Measurements from ENCODE around the gene KCNJ4.

KCNJ4 gene

DNA sequence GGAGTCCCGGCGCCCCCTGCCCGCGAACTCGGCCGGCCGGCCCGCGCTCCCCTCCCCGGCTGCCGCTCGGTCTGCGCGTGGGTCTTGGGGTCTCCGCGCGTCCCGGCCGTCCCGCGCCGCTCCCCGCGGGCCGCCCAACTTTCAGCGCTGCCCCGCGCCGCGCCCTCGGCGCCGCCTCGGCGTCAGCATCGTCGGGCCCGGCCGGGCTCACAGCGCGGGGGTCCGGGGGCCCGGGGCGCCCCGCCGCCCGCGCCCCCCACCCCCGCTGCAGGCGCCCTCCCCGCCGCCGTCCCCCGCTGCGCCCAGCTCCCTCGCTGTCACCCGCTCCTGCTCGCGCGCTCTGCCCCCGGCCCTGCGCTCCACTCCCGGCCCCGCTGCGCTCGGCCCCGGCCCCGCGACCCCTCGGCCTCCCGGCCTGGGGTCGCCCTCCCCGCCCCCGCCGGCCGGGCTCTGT, at the start of gene KCNJ4:
Gene KCNJ4, minus strand, starts transcription at position 124 of the 454 bp plus-strand sequence. CDS start 27,067 bp downstream, outside the sequence.
- Histone ChIP-seq H3K9ac (ENCODE audit: low read length) (peak within 1 kb of the TSS; percentile 27), H3K36me3 (ENCODE audit: control insufficient read depth, insufficient read depth, low read length) (no peaks in the 10 kb centered on the region), H3K9me3 (ENCODE audit: control insufficient read depth, insufficient read depth, low read depth, low read length) (no peaks in the 10 kb centered on the region), H3K4me3 (ENCODE audit: low read depth, low read length) (peak within 1 kb of the TSS; percentile 59), H3K27ac (ENCODE audit: low read depth, low read length) (no peak within 1 kb of the TSS), H3K4me1 (ENCODE audit: control insufficient read depth, insufficient read depth, low read length) (peaks cover 26% of the 10 kb centered on the region), H3K27me3 (ENCODE audit: control insufficient read depth, insufficient read depth, low read length) (peaks cover 86% of the 10 kb centered on the region)

DNA sequence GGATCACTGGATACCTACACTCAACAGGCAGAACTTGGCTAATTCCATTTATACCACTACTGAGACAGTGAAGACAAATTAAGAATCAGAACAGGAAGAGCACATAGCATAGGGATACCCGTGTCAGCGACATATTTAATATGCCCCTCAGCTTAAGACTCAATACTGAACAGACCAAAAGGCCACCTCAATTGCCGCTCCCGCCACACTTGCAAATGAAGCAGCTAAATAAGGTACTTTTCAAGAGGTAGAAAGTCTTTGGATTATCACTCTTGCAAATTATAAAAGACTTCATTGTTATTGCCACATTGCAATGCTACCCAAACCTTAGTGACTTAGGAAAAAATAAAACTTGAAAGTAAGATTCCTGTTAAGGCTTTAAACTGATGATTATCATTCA, 48.0 kb upstream of the KCNJ4 start:
- H3K9ac ChIP-seq (ENCODE audit: low read length), result no peak overlapping the region
- no peaks in the 10 kb centered on the region for H3K27me3 ChIP-seq (ENCODE audit: control insufficient read depth, insufficient read depth, low read length)
- H3K4me1 ChIP-seq (ENCODE audit: control insufficient read depth, insufficient read depth, low read length), result peaks cover 24% of the 10 kb centered on the region
- H3K4me3 ChIP-seq (ENCODE audit: low read depth, low read length), result peak overlapping the region; percentile 94
- H3K27ac ChIP-seq (ENCODE audit: low read depth, low read length), result 0 out of 2 replicates have a peak overlapping the region, but pooled peaks have one; percentile 38
- H3K36me3 ChIP-seq (ENCODE audit: control insufficient read depth, insufficient read depth, low read length), result peaks cover 73% of the 10 kb centered on the region
- no peaks in the 10 kb centered on the region for H3K9me3 ChIP-seq (ENCODE audit: control insufficient read depth, insufficient read depth, low read depth, low read length)

DNA sequence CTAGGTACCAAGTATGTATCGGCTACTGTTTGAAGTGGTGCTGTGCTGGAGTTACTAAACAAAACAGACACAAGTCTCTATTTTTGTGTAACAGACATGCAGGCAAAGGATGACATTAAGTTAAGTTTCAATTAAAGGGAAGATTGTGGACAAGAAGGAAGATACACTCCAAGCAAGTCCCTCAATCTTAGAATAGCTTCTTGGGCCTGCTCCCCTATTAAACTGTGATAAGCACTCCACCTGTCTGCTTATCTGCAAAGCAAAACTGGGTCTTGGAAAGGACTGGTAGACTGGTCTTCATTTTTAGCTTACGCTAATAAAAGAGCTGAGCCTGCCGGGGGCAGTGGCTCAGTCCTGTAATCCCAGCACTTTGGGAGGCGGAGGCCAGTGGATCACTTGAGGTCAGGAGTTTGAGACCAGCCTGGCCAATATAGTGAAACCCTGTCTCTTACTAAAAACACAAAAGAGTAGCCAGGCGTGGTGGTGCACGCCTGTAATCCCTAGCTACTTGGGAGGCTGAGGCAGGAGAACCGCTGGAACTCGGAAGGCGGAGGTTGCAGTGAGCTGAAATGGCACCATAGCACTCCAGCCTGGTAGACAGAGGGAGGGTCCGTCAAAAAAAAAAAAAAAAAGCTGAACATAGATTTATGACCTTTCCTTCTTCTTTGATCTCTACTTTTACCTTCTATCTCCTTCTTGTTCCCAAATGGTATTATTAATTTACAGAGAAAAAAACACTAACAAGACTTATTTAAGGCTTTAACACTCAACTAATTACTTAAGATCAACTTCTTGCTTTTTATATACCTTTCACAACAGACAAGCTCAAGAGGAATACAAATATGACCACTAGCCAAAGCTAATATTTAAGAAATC, 47.0 kb upstream of the KCNJ4 start:
- no peaks in the 10 kb centered on the region for H3K9me3 ChIP-seq (ENCODE audit: control insufficient read depth, insufficient read depth, low read depth, low read length)
- H3K4me3 ChIP-seq (ENCODE audit: low read depth, low read length), result peak overlapping the region; percentile 94; the same call in 1 of the 2 replicates
- peaks cover 82% of the 10 kb centered on the region for H3K36me3 ChIP-seq (ENCODE audit: control insufficient read depth, insufficient read depth, low read length)
- no peak overlapping the region for H3K9ac ChIP-seq (ENCODE audit: low read length)
- H3K27ac ChIP-seq (ENCODE audit: low read depth, low read length), result 0 out of 2 replicates have a peak overlapping the region, but pooled peaks have one; percentile 38
- H3K27me3 ChIP-seq (ENCODE audit: control insufficient read depth, insufficient read depth, low read length), result no peaks in the 10 kb centered on the region
- H3K4me1 ChIP-seq (ENCODE audit: control insufficient read depth, insufficient read depth, low read length), result peaks cover 20% of the 10 kb centered on the region

DNA sequence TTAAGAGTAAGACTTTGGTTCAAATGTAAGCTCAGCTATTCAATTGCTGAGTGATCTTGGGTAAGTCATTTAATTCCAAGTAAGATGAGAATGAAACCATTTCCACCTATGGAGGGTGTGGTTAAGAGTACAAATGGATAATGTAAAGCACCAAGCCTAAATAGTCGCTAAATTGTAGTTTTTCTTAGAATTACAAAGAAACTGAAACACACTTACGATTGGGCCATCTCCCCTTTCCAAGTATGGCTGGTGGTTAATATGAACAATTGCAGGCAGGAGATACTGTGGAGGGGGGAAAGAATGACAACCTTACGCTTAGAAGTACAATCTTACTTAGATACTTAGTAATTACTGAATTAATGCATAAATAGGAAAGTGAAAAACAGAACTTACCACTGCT, 42.9 kb upstream of the KCNJ4 start:
- peaks cover 2% of the 10 kb centered on the region for H3K4me1 ChIP-seq (ENCODE audit: control insufficient read depth, insufficient read depth, low read length)
- no peaks in the 10 kb centered on the region for H3K27me3 ChIP-seq (ENCODE audit: control insufficient read depth, insufficient read depth, low read length)
- H3K36me3 ChIP-seq (ENCODE audit: control insufficient read depth, insufficient read depth, low read length), result peaks cover 99% of the 10 kb centered on the region

DNA sequence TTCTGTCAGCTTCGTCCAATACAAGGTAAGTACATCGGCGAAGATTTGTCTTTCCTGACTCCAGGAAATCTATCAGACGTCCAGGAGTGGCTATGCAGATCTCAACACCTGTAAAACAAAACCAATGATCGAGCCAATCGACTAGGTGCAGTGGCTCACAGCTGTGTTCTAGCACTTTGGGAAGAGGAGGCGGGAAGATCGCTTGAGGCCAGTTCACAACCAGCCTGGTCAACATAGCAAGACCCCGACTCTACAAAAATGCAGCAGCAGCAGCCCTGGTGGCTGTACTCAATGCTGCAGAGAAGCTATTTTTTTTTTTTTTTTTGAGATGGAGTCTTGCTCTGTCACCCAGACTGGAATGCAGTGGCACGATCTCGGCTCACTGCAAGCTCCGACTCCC, 39.9 kb upstream of the KCNJ4 start:
- Histone ChIP-seq H3K4me3 (ENCODE audit: low read depth, low read length) (no peak overlapping the region), H3K9me3 (ENCODE audit: control insufficient read depth, insufficient read depth, low read depth, low read length) (no peaks in the 10 kb centered on the region), H3K27me3 (ENCODE audit: control insufficient read depth, insufficient read depth, low read length) (no peaks in the 10 kb centered on the region), H3K9ac (ENCODE audit: low read length) (no peak overlapping the region), H3K4me1 (ENCODE audit: control insufficient read depth, insufficient read depth, low read length) (peaks cover 8% of the 10 kb centered on the region; the same call in 1 of the 2 replicates), H3K27ac (ENCODE audit: low read depth, low read length) (no peak overlapping the region), H3K36me3 (ENCODE audit: control insufficient read depth, insufficient read depth, low read length) (peaks cover 100% of the 10 kb centered on the region)

More for the DNA sequence above, 42.9 kb upstream of the KCNJ4 start:
- H3K4me3 ChIP-seq (ENCODE audit: low read depth, low read length), result no peak overlapping the region
- no peak overlapping the region for H3K27ac ChIP-seq (ENCODE audit: low read depth, low read length)
- no peak overlapping the region for H3K9ac ChIP-seq (ENCODE audit: low read length)
- no peaks in the 10 kb centered on the region for H3K9me3 ChIP-seq (ENCODE audit: control insufficient read depth, insufficient read depth, low read depth, low read length)

DNA sequence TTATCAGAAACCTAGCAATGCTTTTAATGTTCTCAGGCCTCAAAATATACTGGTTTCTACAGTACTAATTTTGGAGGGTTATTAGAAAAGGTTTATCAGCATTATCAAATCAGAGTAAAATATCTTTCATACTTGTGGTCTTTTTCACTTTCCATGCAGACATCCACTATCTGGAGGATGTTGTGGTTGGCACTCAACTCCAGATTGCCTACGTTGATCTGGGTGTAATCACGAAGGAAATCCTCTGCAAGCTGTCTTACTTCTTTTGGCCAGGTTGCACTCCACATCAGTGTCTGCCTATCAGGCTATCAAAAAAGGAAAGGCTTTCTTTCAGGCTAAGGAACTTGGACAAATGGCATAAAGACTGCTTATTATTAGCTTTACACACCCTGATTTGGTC, 39.5 kb upstream of the KCNJ4 start:
- H3K9me3 ChIP-seq (ENCODE audit: control insufficient read depth, insufficient read depth, low read depth, low read length), result no peaks in the 10 kb centered on the region
- no peak overlapping the region for H3K4me3 ChIP-seq (ENCODE audit: low read depth, low read length)
- peaks cover 100% of the 10 kb centered on the region for H3K36me3 ChIP-seq (ENCODE audit: control insufficient read depth, insufficient read depth, low read length)
- no peaks in the 10 kb centered on the region for H3K27me3 ChIP-seq (ENCODE audit: control insufficient read depth, insufficient read depth, low read length)
- H3K4me1 ChIP-seq (ENCODE audit: control insufficient read depth, insufficient read depth, low read length), result peaks cover 11% of the 10 kb centered on the region; the same call in 1 of the 2 replicates
- H3K9ac ChIP-seq (ENCODE audit: low read length), result no peak overlapping the region
- H3K27ac ChIP-seq (ENCODE audit: low read depth, low read length), result no peak overlapping the region

DNA sequence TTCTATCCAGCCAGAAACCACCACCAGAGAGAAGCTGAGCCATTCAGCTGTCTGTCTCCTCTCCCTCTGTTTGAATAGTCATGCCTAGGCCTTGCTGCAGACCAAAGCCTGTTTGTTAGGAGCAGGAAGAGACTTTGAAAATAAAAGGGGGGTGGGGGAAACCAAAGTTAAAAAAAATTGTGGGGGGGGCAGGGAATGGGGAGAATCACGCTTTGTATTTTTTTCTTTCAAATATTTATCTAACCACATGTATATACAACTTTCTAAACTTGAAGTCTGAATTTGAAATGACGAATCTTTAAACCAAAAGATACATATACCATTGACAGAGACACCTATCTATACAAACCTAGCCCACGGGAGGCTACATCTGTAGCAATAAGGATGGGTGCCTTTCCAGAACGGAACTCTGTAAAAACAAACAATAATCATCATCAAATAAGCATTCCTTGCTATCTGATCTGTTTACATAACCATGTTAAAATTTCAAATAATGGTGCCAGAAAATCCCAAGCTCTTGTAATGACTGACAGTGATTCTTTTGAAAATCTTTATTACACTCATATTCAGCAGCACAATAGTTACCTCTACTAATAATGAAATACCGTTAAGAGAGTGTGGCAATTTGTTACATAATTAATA, 36.8 kb upstream of the KCNJ4 start:
- Histone ChIP-seq H3K36me3 (ENCODE audit: control insufficient read depth, insufficient read depth, low read length) (peaks cover 100% of the 10 kb centered on the region), H3K9me3 (ENCODE audit: control insufficient read depth, insufficient read depth, low read depth, low read length) (no peaks in the 10 kb centered on the region), H3K4me1 (ENCODE audit: control insufficient read depth, insufficient read depth, low read length) (peaks cover 11% of the 10 kb centered on the region; the same call in 1 of the 2 replicates), H3K27ac (ENCODE audit: low read depth, low read length) (no peak overlapping the region), H3K4me3 (ENCODE audit: low read depth, low read length) (no peak overlapping the region), H3K9ac (ENCODE audit: low read length) (no peak overlapping the region), H3K27me3 (ENCODE audit: control insufficient read depth, insufficient read depth, low read length) (no peaks in the 10 kb centered on the region)

DNA sequence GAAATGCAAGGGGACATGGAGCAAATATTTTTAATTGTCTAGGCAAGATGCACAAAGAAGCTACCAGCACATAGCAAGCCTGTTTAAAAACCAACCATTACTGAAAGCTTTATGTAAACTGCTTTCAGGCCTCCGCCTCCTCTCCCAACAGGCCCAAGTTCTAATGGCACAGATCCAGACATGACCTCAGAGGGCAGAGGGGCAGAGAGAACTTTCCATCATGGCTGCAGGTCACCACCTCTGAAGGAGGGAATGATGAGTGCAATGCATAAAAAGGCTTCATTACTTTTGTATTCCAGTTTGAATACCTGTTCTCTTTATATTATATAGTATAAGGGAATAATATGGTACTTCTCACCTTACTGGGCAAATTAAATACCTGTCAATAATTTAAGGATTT, 35.9 kb upstream of the KCNJ4 start:
- peaks cover 11% of the 10 kb centered on the region; the same call in 1 of the 2 replicates for H3K4me1 ChIP-seq (ENCODE audit: control insufficient read depth, insufficient read depth, low read length)
- peak overlapping the region; percentile 49; the same call in 1 of the 2 replicates for H3K27ac ChIP-seq (ENCODE audit: low read depth, low read length)
- no peak overlapping the region for H3K9ac ChIP-seq (ENCODE audit: low read length)
- H3K36me3 ChIP-seq (ENCODE audit: control insufficient read depth, insufficient read depth, low read length), result peaks cover 100% of the 10 kb centered on the region
- no peak overlapping the region for H3K4me3 ChIP-seq (ENCODE audit: low read depth, low read length)
- H3K27me3 ChIP-seq (ENCODE audit: control insufficient read depth, insufficient read depth, low read length), result no peaks in the 10 kb centered on the region
- H3K9me3 ChIP-seq (ENCODE audit: control insufficient read depth, insufficient read depth, low read depth, low read length), result no peaks in the 10 kb centered on the region

DNA sequence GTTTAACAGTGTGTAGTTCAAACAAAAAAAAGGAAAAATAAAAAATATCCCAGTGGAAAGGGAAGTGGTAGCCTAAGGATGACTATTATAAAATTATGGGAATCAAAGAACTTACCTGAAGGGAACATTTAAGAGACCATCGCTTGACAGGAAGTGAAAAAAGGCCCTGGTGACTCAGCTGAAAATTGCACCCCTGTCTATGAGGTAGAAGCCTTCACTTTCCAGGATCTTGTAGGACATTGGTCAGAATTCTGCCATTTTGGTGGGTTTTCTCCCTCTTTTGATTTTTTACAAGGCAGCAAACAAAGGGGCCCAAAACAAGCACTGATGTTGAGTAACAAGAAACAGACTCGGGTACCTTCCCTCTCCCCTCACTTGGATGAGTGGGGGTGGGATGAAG, 35.5 kb upstream of the KCNJ4 start:
- no peak overlapping the region for H3K9ac ChIP-seq (ENCODE audit: low read length)
- H3K27me3 ChIP-seq (ENCODE audit: control insufficient read depth, insufficient read depth, low read length), result no peaks in the 10 kb centered on the region
- peak overlapping the region; percentile 49; the same call in 1 of the 2 replicates for H3K27ac ChIP-seq (ENCODE audit: low read depth, low read length)
- H3K9me3 ChIP-seq (ENCODE audit: control insufficient read depth, insufficient read depth, low read depth, low read length), result no peaks in the 10 kb centered on the region
- H3K4me3 ChIP-seq (ENCODE audit: low read depth, low read length), result no peak overlapping the region
- peaks cover 98% of the 10 kb centered on the region for H3K36me3 ChIP-seq (ENCODE audit: control insufficient read depth, insufficient read depth, low read length)
- peaks cover 11% of the 10 kb centered on the region; the same call in 1 of the 2 replicates for H3K4me1 ChIP-seq (ENCODE audit: control insufficient read depth, insufficient read depth, low read length)

DNA sequence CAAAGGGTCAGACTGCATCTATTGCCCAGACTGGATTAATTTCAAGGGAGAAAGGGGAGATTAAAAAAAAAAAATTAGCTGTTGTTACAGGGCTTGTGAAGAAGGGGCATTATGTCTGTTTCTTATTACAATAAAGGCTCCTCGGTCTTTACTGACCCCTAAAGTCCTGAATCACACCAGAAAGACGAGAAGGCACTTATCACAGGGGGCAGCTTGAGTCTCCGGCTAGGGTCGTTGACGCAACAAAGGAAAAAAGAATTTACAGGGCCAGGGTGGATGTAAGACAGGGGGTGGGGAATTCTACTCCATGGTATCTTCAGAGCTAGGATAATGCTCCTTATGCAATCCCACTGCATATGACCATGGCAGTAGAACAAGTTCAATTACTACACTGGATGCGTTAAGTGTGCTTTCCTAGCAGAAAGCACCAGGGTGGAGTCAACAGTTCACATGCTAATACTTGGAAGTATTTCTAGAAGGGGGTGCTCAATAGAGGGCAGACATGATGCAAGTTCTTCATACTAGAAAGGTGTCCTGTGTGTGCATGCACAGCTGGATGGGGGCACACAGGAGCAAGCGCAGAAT, 34.7 kb upstream of the KCNJ4 start:
- H3K9ac ChIP-seq (ENCODE audit: low read length), result no peak overlapping the region
- H3K27me3 ChIP-seq (ENCODE audit: control insufficient read depth, insufficient read depth, low read length), result no peaks in the 10 kb centered on the region
- H3K4me1 ChIP-seq (ENCODE audit: control insufficient read depth, insufficient read depth, low read length), result peaks cover 11% of the 10 kb centered on the region; the same call in 1 of the 2 replicates
- no peaks in the 10 kb centered on the region for H3K9me3 ChIP-seq (ENCODE audit: control insufficient read depth, insufficient read depth, low read depth, low read length)
- H3K4me3 ChIP-seq (ENCODE audit: low read depth, low read length), result no peak overlapping the region
- peaks cover 97% of the 10 kb centered on the region for H3K36me3 ChIP-seq (ENCODE audit: control insufficient read depth, insufficient read depth, low read length)
- 0 out of 2 replicates have a peak overlapping the region, but pooled peaks have one; percentile 49 for H3K27ac ChIP-seq (ENCODE audit: low read depth, low read length)

Data from HUES6 (cell line).